Testis (tissue), 2 donors: Measurements from ENCODE around the gene PLXNB3.

Experiments used
- CTCF ChIP-seq, 3 experiments: fragments of 450-650 bp in 2 of 3; fragments of 200-600 bp in 1 of 3; sonication (generic) in 1 of 3; IDR thresholded peaks; one replicate each; pipeline ENCODE4 v1.5.1; 2016 to 2019; ENCODE audit warnings: antibody characterized with exemption in 3 of 3, mild to moderate bottlenecking in 2 of 3, moderate library complexity in 1 of 3
- POLR2A ChIP-seq: fragments of 450-650 bp; IDR thresholded peaks from one replicate; pipeline ENCODE4 v1.6.1; 2017; ENCODE audit warnings: antibody characterized with exemption, mild to moderate bottlenecking, moderate library complexity

DNA sequence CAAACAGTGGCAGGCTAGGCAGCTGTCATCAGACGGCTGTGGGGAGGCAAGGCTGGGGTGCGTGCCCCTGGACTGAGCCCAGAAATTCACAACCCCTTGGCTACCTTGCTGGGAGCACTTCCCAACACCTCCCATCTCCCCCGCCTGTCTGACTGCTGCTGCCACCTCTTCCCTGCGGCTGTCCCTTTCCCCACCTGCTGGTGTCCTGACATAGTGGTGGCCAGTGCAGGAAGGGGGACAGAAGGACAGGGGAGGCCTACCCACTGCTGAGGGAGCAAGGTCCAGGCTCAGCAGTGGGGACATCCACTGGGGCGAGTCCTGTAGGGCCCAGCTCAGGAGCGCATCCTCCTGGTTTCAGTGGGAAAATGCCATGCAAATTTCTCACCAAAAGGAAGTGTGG lies 36.0 kb upstream of the PLXNB3 start:
- TF ChIP-seq CTCF (IDR thresholded peaks at IDR 0.05) (no peak), POLR2A (no peak)
